Osteoblast (primary cell): ENCODE data around the gene FBXW9. TPM values are rescaled to one million over a fixed set of nuclear protein-coding genes. Genes with fewer than 3 reads are reported as not detected.
A peak's percentile ranks its signal among the peaks of the same experiment; 100 is the strongest.
"Not testable (repeated sequence)": the region's sequence is repeated elsewhere in the genome, so short reads cannot be mapped to it uniquely, and the experiment has no call there.

Experiments
- DNase-seq: peaks from one replicate; pipeline ENCODE4 v3.0.0; 2011; ENCODE audit warnings: low spot score, mixed read lengths; ENCODE audit not compliant: insufficient read length; ENCODE audit errors: missing footprints
- H2AFZ ChIP-seq: 2 replicates; pipeline ENCODE4 v1.6.0; 2011; ENCODE audit warnings: mild to moderate bottlenecking, low read length
- H3K27ac ChIP-seq: 2 replicates; pipeline ENCODE4 v1.5.1; 2011; ENCODE audit warnings: mild to moderate bottlenecking, low read depth, low read length, moderate library complexity
- H3K27me3 ChIP-seq: 2 replicates; pipeline ENCODE4 v1.6.0; 2012; ENCODE audit warnings: mild to moderate bottlenecking, control low read depth, inconsistent platforms, low read length, moderate library complexity; ENCODE audit not compliant: insufficient read depth
- H3K36me3 ChIP-seq: 2 replicates; pipeline ENCODE4 v1.5.1; 2011; ENCODE audit warnings: mild to moderate bottlenecking, low read length, control low read depth, moderate library complexity; ENCODE audit not compliant: insufficient read depth
- H3K4me1 ChIP-seq: 2 replicates; pipeline ENCODE4 v1.5.1; 2011; ENCODE audit warnings: mild to moderate bottlenecking, low read length, control low read depth, moderate library complexity; ENCODE audit not compliant: insufficient read depth
- H3K4me2 ChIP-seq: 2 replicates; pipeline ENCODE4 v1.6.0; 2011; ENCODE audit warnings: mild to moderate bottlenecking, low read length; ENCODE audit not compliant: insufficient read depth
- H3K4me3 ChIP-seq: fragments of 200-600 bp; sonication (generic); 3 replicates; pipeline ENCODE4 v1.5.1; 2012; ENCODE audit warnings: mild to moderate bottlenecking, low read length, inconsistent platforms; ENCODE audit not compliant: insufficient read depth
- H3K79me2 ChIP-seq: 2 replicates; pipeline ENCODE4 v1.6.0; 2012; ENCODE audit warnings: mild to moderate bottlenecking, low read length, control low read depth, inconsistent platforms; ENCODE audit not compliant: insufficient read depth
- H3K9me3 ChIP-seq: 2 replicates; pipeline ENCODE4 v1.5.1; 2011; ENCODE audit warnings: low read depth, low read length, control low read depth
- H4K20me1 ChIP-seq: 2 replicates; pipeline ENCODE4 v1.6.0; 2012; ENCODE audit warnings: mild to moderate bottlenecking, low read length, control low read depth; ENCODE audit not compliant: insufficient read depth
- CTCF ChIP-seq: IDR thresholded peaks from 2 replicates; pipeline ENCODE4 v1.5.1; 2011; ENCODE audit warnings: mild to moderate bottlenecking, low read depth, low read length, moderate library complexity; ENCODE audit errors: extremely low read depth
- total RNA-seq: library from RNA; depleted of rRNA; stranded (reverse); fragments of >200 nt; gene quantifications from 2 replicates; pipeline ENCODE4 v1.2.3, GENCODE V29; 2012

Gene FBXW9
- total RNA-seq, 1 donor, result 18.5 TPM

GRCh38 chr19:12685831-12686230 lies 10.6 kb downstream of the FBXW9 start:
- no peak overlapping the region for H2AFZ ChIP-seq
- H3K4me3 ChIP-seq, result no peak overlapping the region
- H3K27ac ChIP-seq, result no peak overlapping the region
- no peaks in the 10 kb centered on the region for H3K27me3 ChIP-seq
- H3K4me1 ChIP-seq, result no peaks in the 10 kb centered on the region
- no peaks in the 10 kb centered on the region for H3K36me3 ChIP-seq
- H3K79me2 ChIP-seq, result no peaks in the 10 kb centered on the region
- no peak for DNase-seq
- H3K9me3 ChIP-seq, result no peaks in the 10 kb centered on the region
- H4K20me1 ChIP-seq, result no peaks in the 10 kb centered on the region
- no peak for TF ChIP-seq CTCF
- no peak overlapping the region for H3K4me2 ChIP-seq

GRCh38 chr19:12681074-12681987 lies 15.1 kb downstream of the FBXW9 start, which contains the start of gene DHPS:
DHPS (minus strand) TSS chr19:12681880; CDS start chr19:12681766, 114 bp downstream.
- Histone ChIP-seq H3K4me2 (peak within 1 kb of the TSS; percentile 90), H3K4me3 (peak within 1 kb of the TSS; percentile 86), H3K79me2 (peaks cover 12% of the 10 kb centered on the region), H3K36me3 (peaks cover 27% of the 10 kb centered on the region), H3K27ac (peak within 1 kb of the TSS; percentile 90), H2AFZ (peak within 1 kb of the TSS; percentile 84), H3K9me3 (no peaks in the 10 kb centered on the region), H3K27me3 (no peaks in the 10 kb centered on the region), H4K20me1 (peaks cover 14% of the 10 kb centered on the region), H3K4me1 (no peaks in the 10 kb centered on the region)
- DNase-seq, result peak; percentile 99
- no peak for TF ChIP-seq CTCF

GRCh38 chr19:12680034-12680433 lies 16.4 kb downstream of the FBXW9 start:
- no peak overlapping the region for H3K27ac ChIP-seq
- no peaks in the 10 kb centered on the region for H3K9me3 ChIP-seq
- no peaks in the 10 kb centered on the region for H3K4me1 ChIP-seq
- peaks cover 40% of the 10 kb centered on the region for H3K36me3 ChIP-seq
- H3K4me2 ChIP-seq, result no peak overlapping the region
- H3K79me2 ChIP-seq, result peaks cover 18% of the 10 kb centered on the region
- peak; percentile 49 for DNase-seq
- TF ChIP-seq CTCF, result no peak
- H4K20me1 ChIP-seq, result peaks cover 22% of the 10 kb centered on the region
- H3K4me3 ChIP-seq, result no peak overlapping the region
- no peak overlapping the region for H2AFZ ChIP-seq
- H3K27me3 ChIP-seq, result no peaks in the 10 kb centered on the region

GRCh38 chr19:12678039-12678438 lies 18.4 kb downstream of the FBXW9 start:
- not testable (repeated sequence) for H3K4me1 ChIP-seq, DNase-seq, H3K27me3 ChIP-seq, H3K9me3 ChIP-seq, H3K4me2 ChIP-seq, H2AFZ ChIP-seq, H3K4me3 ChIP-seq, H3K27ac ChIP-seq
- Histone ChIP-seq H3K79me2 (peaks cover 21% of the 10 kb centered on the region), H4K20me1 (peaks cover 24% of the 10 kb centered on the region), H3K36me3 (peaks cover 53% of the 10 kb centered on the region)
